Omental fat pad (tissue), 4 donors: Measurements from ENCODE around the gene MPI. TPM values are rescaled to one million over a fixed set of nuclear protein-coding genes. Genes with fewer than 3 reads are reported as not detected.

Experiments
- ATAC-seq: fragments of 150-250 bp; one replicate; pipeline ENCODE4 v1.9.1; 2016; ENCODE audit warnings: mild to moderate bottlenecking, moderate library complexity; ENCODE audit not compliant: low FRiP score
- DNase-seq: peaks from one replicate; pipeline ENCODE4 v3.0.0-alpha.2; 2019; ENCODE audit warnings: low spot score
- total RNA-seq, 4 donors: library from RNA; depleted of rRNA; stranded (reverse); fragments of >200 nt; gene quantifications; one replicate each; pipeline ENCODE4 v1.1.0, GENCODE V29; 2016
- TF ChIP-seq, protein P1 (sequence below), 3 donors: fragments of 450-650 bp; IDR thresholded peaks; one replicate each; pipeline ENCODE4 v1.5.1; 2016 to 2017; ENCODE audit warnings: antibody characterized with exemption in 3 of 3, mild to moderate bottlenecking in 3 of 3, moderate library complexity in 2 of 3

The MPI gene
- total RNA-seq, 4 donors from 2014 or later, result 35.9 to 52.2 (median 44.7) TPM

DNA sequence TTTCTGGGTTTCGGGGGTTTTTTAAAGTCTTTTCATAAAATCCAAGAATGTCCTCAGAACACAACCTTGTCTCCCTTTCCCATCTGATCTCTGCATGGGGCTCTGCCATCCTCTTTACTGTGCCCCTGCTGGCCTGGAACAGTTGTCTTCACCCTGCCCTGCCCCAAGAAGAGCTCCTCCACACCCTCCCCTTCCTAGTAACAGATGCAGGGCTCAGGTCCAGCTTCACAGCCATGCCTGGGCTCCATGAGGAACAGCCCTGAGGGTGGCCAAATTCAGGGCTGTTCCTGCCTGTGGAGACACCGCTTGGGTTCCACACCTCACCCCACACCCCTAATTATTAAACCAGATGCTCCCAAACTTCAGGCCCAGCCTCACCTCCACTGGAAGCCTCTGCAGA is 34.0 kb upstream of the MPI start:
- ATAC-seq, result no peak
- TF ChIP-seq, protein P1, sequence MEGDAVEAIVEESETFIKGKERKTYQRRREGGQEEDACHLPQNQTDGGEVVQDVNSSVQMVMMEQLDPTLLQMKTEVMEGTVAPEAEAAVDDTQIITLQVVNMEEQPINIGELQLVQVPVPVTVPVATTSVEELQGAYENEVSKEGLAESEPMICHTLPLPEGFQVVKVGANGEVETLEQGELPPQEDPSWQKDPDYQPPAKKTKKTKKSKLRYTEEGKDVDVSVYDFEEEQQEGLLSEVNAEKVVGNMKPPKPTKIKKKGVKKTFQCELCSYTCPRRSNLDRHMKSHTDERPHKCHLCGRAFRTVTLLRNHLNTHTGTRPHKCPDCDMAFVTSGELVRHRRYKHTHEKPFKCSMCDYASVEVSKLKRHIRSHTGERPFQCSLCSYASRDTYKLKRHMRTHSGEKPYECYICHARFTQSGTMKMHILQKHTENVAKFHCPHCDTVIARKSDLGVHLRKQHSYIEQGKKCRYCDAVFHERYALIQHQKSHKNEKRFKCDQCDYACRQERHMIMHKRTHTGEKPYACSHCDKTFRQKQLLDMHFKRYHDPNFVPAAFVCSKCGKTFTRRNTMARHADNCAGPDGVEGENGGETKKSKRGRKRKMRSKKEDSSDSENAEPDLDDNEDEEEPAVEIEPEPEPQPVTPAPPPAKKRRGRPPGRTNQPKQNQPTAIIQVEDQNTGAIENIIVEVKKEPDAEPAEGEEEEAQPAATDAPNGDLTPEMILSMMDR (IDR thresholded peaks at IDR 0.05), result no peak

DNA sequence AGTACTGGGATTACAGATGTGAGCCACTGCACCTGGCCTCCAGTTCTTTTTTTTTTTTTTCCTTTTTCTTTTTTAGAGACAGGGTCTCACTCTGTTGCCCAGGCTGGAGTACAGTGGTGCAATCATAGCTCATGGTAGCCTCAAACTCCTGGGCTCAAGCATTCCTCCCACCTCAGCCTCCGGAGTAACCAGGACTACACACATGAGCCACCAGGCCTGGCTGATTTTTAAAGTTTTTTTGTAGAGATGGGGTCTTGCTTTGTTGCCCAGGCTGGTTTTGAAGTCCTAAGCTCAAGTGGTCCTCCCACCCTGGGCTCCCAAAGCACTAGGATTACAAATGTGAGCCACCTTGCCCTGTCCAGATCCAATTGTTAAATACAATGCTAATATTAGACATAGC is 33.3 kb upstream of the MPI start:
- ATAC-seq (no peak), DNase-seq (no peak)
- TF ChIP-seq, protein P1 (IDR thresholded peaks at IDR 0.05), result no peak

More for the DNA sequence above, 34.0 kb upstream of the MPI start:
- DNase-seq, result no peak

DNA sequence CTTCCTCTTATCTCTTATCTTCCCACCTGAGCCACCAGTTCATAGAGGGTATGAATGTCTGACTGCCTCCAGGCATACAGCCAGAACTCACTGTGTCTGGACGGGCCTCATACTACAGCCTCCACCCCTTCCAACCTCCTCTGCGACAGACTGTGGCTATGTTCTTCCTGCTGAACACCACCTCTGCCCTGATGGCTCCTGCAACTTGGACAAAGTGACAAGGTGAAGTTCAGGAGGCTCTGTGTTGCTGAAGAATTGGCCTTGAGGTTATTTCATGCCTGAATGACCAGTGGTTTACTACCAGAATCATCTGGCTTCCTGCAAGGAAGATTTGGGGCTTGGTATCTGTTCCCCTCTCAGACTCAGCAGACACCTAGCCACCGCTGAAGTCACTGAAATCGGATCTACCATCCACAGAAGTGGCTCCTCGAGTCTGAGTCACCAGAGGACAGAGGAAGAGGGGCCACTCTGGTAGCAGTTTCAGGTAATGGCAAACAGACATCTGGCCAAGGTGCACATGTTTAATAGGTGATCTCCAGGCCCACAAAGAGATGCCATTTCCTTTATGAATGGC is 32.7 kb upstream of the MPI start:
- DNase-seq (no peak), ATAC-seq (no peak)
- TF ChIP-seq, protein P1 (IDR thresholded peaks at IDR 0.05), result no peak

DNA sequence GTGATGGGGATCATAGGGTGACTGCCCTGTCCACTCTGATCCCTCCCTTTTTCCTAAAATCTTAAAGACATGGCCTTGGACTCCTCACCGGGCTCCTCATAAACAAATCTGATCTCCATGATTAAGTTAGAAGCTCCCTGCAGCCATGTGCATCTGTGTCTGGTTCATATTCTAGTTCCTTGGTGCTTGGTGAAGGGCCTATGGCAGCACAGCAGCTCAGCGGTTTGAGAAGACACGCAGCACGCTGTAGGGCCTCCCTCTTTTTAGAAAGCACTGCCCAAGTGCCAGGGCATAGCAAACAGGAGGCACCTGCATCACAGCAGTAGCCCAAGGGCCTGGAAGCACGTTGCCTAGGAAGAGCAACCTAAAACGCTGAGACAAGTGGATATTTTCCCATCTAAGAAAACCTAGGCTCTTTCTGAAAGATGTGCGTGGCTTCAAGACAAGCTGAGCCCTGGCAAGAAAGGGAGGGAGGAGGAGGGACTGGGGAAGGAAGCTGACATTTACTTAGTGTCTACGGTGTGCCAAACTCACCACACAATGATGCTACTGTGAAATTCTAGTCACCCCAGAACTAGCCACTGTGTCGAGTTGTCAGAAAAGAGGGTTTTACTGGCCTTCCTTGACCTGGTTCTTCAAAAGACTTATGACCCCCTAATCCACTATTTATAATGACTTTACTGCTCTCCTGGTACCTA is 32.0 kb upstream of the MPI start:
- ATAC-seq, result no peak
- no peak for DNase-seq
- TF ChIP-seq, protein P1 (IDR thresholded peaks at IDR 0.05), result no peak

DNA sequence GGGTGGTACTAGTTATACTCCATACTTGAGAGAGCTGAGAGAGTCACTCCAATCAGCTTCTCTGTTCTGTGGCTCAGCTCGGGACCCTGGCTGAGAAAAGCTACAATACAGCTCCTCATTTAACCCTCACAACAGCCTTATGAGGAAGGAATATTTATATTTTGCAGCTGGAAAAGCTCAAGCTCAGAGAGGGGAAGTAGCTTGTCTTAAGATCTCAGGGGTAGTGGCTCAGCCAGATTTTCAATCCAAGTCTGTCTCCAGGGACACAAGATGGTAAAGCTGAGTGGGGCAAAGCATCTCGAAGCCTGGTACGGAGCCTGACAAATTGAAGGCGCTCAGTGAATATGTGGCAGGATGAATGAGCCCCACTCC is 31.5 kb upstream of the MPI start:
- DNase-seq (no peak), ATAC-seq (no peak)
- TF ChIP-seq, protein P1 (IDR thresholded peaks at IDR 0.05), result no peak

DNA sequence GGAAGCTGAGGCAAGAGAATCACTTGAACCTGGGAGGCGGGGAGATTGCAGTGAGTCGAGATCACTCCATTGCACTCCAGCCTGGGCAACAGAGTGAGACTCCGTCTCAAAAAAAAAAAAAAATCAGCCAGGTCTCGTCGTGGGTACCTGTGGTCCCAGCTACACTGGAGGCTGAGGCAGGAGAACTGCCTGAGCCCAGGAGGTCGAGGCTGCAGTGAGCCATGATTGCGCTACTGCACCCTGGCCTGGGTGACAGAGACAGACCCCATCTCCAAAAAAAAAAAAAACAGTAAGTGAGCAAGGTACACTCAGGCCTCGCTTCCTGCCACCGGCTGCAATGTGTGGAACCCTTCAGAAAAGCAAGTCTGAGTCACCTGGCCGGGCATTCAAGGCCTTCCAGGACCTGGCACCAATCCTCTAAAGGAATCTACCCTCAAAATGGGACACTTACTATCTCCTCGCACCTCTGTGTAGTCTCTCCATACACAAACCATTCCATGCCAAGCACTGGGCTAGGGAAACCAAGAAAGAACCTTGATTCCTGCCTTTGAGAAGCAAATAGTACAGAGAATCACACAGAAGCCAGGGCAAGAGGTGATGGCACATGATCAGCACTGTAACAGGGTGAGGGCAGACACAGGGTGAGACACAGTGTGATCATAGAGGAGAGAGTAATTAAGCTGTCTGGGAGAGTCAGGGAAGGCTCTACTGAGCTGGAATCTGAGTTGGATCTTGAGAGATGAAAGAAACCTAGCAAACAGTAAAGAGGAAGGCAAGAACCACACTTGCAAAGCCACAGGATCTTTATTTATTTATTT is 26.4 kb upstream of the MPI start:
- TF ChIP-seq, protein P1 (IDR thresholded peaks at IDR 0.05), result no peak
- DNase-seq (no peak), ATAC-seq (no peak)
